K562 (cell line): ENCODE results near the gene MED14. TPM values are rescaled to one million over a fixed set of nuclear protein-coding genes. Genes with fewer than 3 reads are reported as not detected.

Experiments used
- ATAC-seq: fragments of 200-7000 bp; cut with Tn5 transposase; 3 replicates; pipeline ENCODE4 v1.9.1; 2020; ENCODE audit warnings: moderate library complexity
- BruUV-seq: library from RNA; stranded (reverse); fragments of 400-500 nt; replicated peaks from 2 replicates; lab custom pipeline; 2021; lab: Mats Ljungman, UMichigan
- CTCF ChIA-PET: fragments of 300-600 bp; formaldehyde crosslinking; extraction: SDS; loops from one replicate; lab custom pipeline; 2021; ENCODE audit warnings: low intra/inter-chr PET ratio; lab: Yijun Ruan, JAX
- POLR2A ChIA-PET: fragments of 300-600, 350-650 bp; sonication (Branson Sonifier 250); formaldehyde crosslinking; extraction: SDS; loops from one replicate; lab custom pipeline; 2021; ENCODE audit warnings: antibody characterized with exemption, inconsistent platforms; lab: Yijun Ruan, JAX
- DNase-seq, 4 experiments: peaks; one replicate each; pipeline versions ENCODE4 v3.0.0 to v3.0.0-alpha.2; 2011 to 2018; ENCODE audit warnings: low spot score in 3 of 4, mixed read lengths in 3 of 4; ENCODE audit errors: extremely low read depth in 1 of 4
- FAIRE-seq: peaks from 2 replicates; lab custom pipeline; 2011; peaks lifted over from hg19 to GRCh38; lab: Jason Lieb, UNC
- H2AFZ ChIP-seq: 2 replicates; pipeline ENCODE4 v1.6.0; 2011; ENCODE audit warnings: low read depth, low read length, control low read depth, inconsistent platforms
- H3K27ac ChIP-seq: fragments of 200-600 bp; 3 replicates; pipeline ENCODE4 v1.8.0; 2011; ENCODE audit warnings: low read depth, mild to moderate bottlenecking, control low read depth, inconsistent platforms, low read length, moderate library complexity, mixed read lengths; ENCODE audit errors: extremely low read depth
- H3K27me3 ChIP-seq, 2 experiments: fragments of 300-600 bp in 1 of 2; 2 replicates in 1 of 2; 3 replicates in 1 of 2; pipeline versions ENCODE4 v1.6.0 to v1.8.0; 2011; ENCODE audit warnings: inconsistent platforms in 2 of 2, low read length in 2 of 2, mild to moderate bottlenecking in 1 of 2, mixed read lengths in 1 of 2, moderate library complexity in 1 of 2; ENCODE audit not compliant: control insufficient read depth in 2 of 2, insufficient read depth in 2 of 2
- H3K36me3 ChIP-seq: fragments of 300-600 bp; 3 replicates; pipeline ENCODE4 v1.8.0; 2011; ENCODE audit warnings: mild to moderate bottlenecking, low read length, inconsistent platforms; ENCODE audit not compliant: control insufficient read depth, insufficient read depth
- H3K4me1 ChIP-seq, 2 experiments: fragments of 200-600 bp in 1 of 2; replicated peaks in 1 of 2; 2 replicates in 1 of 2; 3 replicates in 1 of 2; pipeline versions ENCODE4 v1.5.1 to v1.8.0; 2011; ENCODE audit warnings: inconsistent platforms in 2 of 2, low read length in 2 of 2, mild to moderate bottlenecking in 1 of 2, mixed read lengths in 1 of 2, moderate library complexity in 1 of 2; ENCODE audit not compliant: control insufficient read depth in 2 of 2, insufficient read depth in 2 of 2
- H3K4me2 ChIP-seq: 2 replicates; pipeline ENCODE4 v1.6.1; 2011; ENCODE audit warnings: low read length, control low read depth, inconsistent platforms, mixed read lengths; ENCODE audit not compliant: insufficient read depth
- H3K4me3 ChIP-seq: fragments of 200-600 bp; sonication (generic), shearing (Covaris generic); 2 replicates; pipeline ENCODE4 v1.5.1; 2016; ENCODE audit warnings: control low read depth, inconsistent platforms
- H3K79me2 ChIP-seq: fragments of 200-600 bp; 3 replicates; pipeline ENCODE4 v1.8.0; 2011; ENCODE audit warnings: low read length, inconsistent platforms; ENCODE audit not compliant: control insufficient read depth, insufficient read depth
- H3K9ac ChIP-seq, 2 experiments: 2 replicates each; pipeline versions ENCODE4 v1.6.0 to v1.6.1; 2011; ENCODE audit warnings: low read depth in 2 of 2, low read length in 2 of 2, control low read depth in 1 of 2, inconsistent platforms in 1 of 2, mild to moderate bottlenecking in 1 of 2, mixed read lengths in 1 of 2; ENCODE audit not compliant: insufficient read depth in 1 of 2
- H3K9me1 ChIP-seq: one replicate; pipeline ENCODE4 v1.6.0; 2011; ENCODE audit warnings: inconsistent platforms, mild to moderate bottlenecking, low read length, moderate library complexity; ENCODE audit not compliant: control insufficient read depth, insufficient read depth
- H3K9me3 ChIP-seq: replicated peaks from 2 replicates; pipeline ENCODE4 v1.5.1; 2011; ENCODE audit warnings: low read depth, low read length, inconsistent platforms; ENCODE audit not compliant: control insufficient read depth, insufficient read depth
- H4K20me1 ChIP-seq: replicated peaks from 2 replicates; pipeline ENCODE4 v1.6.1; 2011; ENCODE audit warnings: low read length, inconsistent platforms, mixed read lengths; ENCODE audit not compliant: control insufficient read depth, insufficient read depth
- ARID4B ChIP-seq: sonication (generic); formaldehyde crosslinking; IDR thresholded peaks from 2 replicates; pipeline ENCODE4 v1.8.0; 2022; ENCODE audit warnings: mild to moderate bottlenecking, missing genetic modification reagents
- ATF2 ChIP-seq: sonication (generic); formaldehyde crosslinking; IDR thresholded peaks from 2 replicates; pipeline ENCODE4 v1.8.1; 2022; ENCODE audit warnings: missing genetic modification reagents
- ESRRA ChIP-seq: fragments of 450-650 bp; IDR thresholded peaks from 2 replicates; pipeline ENCODE4 v1.6.1; 2014; ENCODE audit warnings: low read depth, mild to moderate bottlenecking, moderate library complexity, borderline replicate concordance
- KDM5B ChIP-seq: fragments of 200-600 bp; sonication (generic); IDR thresholded peaks from 2 replicates; pipeline ENCODE4 v1.6.1; 2012; ENCODE audit warnings: low read depth, mild to moderate bottlenecking, moderate library complexity, low read length, control low read depth, inconsistent platforms; ENCODE audit not compliant: insufficient replicate concordance
- RBM22 ChIP-seq: fragments of 200-400 bp; formaldehyde crosslinking; IDR thresholded peaks from 2 replicates; pipeline ENCODE4 v1.6.1; 2018; ENCODE audit warnings: low read length, low read depth; ENCODE audit not compliant: poor library complexity, severe bottlenecking
- SPI1 ChIP-seq: IDR thresholded peaks from 2 replicates; pipeline ENCODE4 v1.6.1; 2011; ENCODE audit warnings: low read depth, low read length, control low read depth, borderline replicate concordance
- ZBTB17 ChIP-seq: fragments of 450-650 bp; formaldehyde crosslinking; IDR thresholded peaks from 2 replicates; pipeline ENCODE4 v1.4.0; 2020; ENCODE audit warnings: mild to moderate bottlenecking
- ZFP36 ChIP-seq: fragments of 150-350 bp; IDR thresholded peaks from 2 replicates; pipeline ENCODE4 v1.6.1; 2018; ENCODE audit warnings: low read length, low read depth; ENCODE audit not compliant: partially characterized antibody
- ZFPM2 ChIP-seq: fragments of 250-450 bp; sonication (Bioruptor Pico); IDR thresholded peaks from 2 replicates; pipeline ENCODE4 v1.5.1; 2022; ENCODE audit warnings: mild to moderate bottlenecking
- WGBS: fragments of 100-300 bp; shearing (Covaris generic); methylation state at CpG from one replicate; pipeline ENCODE4 v1.1.6; 2016; ENCODE audit warnings: low coverage, mixed read lengths; ENCODE audit not compliant: insufficient coverage; ENCODE audit errors: missing lambda C conversion rate; 5-methylcytosine and 5-hydroxymethylcytosine counted together
- in situ Hi-C: fragments of 300-500 bp; cut with MboI; formaldehyde crosslinking; loops from 4 replicates; pipeline ENCODE4 v1.15.0; 2018; ENCODE audit warnings: inconsistent platforms, mixed read lengths
- intact Hi-C: fragments of 100-400 bp; cut with micrococcal nuclease; formaldehyde crosslinking; loops from 2 replicates; pipeline ENCODE4 v1.14.2; 2022
- polyA plus RNA-seq, 8 experiments: library from polyadenylated mRNA; depleted of rRNA in 4 of 8; stranded (reverse) in 5 of 8; unstranded in 3 of 8; fragments of >200 nt; fragmentation: Nextera tagmentation in 2 of 8; fragmentation: Illumina TruSeq in 1 of 8; extraction: Ambion mirVana in 2 of 8; extraction: Trizol in 1 of 8; gene quantifications; 2 replicates each; pipeline versions ENCODE4 v1.2.1 to v1.2.3, GENCODE V29; 2011 to 2014; ENCODE audit warnings: inconsistent platforms in 1 of 8, missing spikeins in 1 of 8
- total RNA-seq, 7 experiments: library from RNA; depleted of rRNA in 6 of 7; stranded (reverse); fragments of >200 nt in 6 of 7; fragmentation: Illumina TruSeq in 2 of 7; extraction: Trizol in 2 of 7; gene quantifications; 2 replicates each; pipeline versions ENCODE4 v1.2.1 to v1.2.3, GENCODE V29; 2011 to 2021; ENCODE audit warnings: low replicate concordance in 1 of 7
- TF ChIP-seq, protein P1 (sequence below): sonication (generic); formaldehyde crosslinking; IDR thresholded peaks from 2 replicates; pipeline ENCODE4 v1.8.0; 2022; ENCODE audit warnings: missing genetic modification reagents, mild to moderate bottlenecking, borderline replicate concordance
- TF ChIP-seq, protein P2 (sequence below): fragments of 200-800 bp; sonication (Bioruptor generic); IDR thresholded peaks from 2 replicates; pipeline ENCODE4 v1.6.1; 2017; ENCODE audit warnings: missing genetic modification characterization, missing compliant biosample characterization

Gene MED14
- total and polyA plus RNA-seq, 9 of the 15 experiments (the other 6 are each of a cell fraction or from before 2014, with no cell fraction given), result 9.2 to 35.3 (median 18.7) TPM

DNA sequence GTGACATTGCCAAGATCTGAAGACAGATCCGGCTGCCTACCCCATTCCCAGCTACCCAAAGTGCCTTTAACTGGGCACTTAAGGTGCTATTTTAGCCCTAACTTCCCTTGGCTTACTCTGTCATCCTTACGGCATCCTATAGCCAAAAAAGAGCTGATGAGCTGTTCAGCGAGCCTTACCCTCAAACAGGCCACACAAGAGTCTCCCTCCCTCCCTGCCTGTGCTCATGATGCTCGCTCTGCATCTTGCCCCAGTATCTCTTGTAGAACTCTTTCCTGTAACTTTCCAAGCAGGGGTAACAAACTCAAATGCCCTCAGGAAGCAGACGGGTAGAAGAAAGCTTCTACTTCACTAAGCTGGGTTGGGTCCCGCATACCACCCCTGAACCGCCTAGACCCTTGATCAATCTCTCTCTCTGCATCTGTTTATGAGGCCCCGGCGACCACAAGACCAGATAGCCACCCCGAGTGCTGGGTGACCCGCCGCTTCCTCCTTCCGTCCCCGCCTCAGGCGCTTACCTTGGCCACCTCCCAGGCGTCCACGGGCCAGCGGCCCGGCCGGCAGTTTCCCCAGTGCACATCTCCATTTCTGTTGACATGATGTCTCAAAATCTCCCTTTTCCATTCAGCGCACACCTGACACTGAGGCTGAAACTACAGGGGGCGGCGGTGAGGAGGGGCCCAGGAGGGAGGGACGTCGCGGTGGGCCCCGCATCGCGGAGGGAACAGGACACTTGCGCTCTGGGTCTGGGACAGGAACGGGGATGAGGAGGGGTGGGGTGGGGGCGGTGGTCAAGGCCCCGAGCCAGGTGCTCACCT, 88.6 kb downstream of the MED14 start:
- no peak for TF ChIP-seq ZFP36
- no peak for TF ChIP-seq ZBTB17 (CRISPR knock-in tag)
- TF ChIP-seq, protein P1, sequence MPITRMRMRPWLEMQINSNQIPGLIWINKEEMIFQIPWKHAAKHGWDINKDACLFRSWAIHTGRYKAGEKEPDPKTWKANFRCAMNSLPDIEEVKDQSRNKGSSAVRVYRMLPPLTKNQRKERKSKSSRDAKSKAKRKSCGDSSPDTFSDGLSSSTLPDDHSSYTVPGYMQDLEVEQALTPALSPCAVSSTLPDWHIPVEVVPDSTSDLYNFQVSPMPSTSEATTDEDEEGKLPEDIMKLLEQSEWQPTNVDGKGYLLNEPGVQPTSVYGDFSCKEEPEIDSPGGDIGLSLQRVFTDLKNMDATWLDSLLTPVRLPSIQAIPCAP (CRISPR knock-in tag), result no peak
- TF ChIP-seq, protein P2, sequence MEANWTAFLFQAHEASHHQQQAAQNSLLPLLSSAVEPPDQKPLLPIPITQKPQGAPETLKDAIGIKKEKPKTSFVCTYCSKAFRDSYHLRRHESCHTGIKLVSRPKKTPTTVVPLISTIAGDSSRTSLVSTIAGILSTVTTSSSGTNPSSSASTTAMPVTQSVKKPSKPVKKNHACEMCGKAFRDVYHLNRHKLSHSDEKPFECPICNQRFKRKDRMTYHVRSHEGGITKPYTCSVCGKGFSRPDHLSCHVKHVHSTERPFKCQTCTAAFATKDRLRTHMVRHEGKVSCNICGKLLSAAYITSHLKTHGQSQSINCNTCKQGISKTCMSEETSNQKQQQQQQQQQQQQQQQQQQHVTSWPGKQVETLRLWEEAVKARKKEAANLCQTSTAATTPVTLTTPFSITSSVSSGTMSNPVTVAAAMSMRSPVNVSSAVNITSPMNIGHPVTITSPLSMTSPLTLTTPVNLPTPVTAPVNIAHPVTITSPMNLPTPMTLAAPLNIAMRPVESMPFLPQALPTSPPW (CRISPR knock-in tag), result peak; percentile 38; the same call in 1 of the 2 replicates
- TF ChIP-seq ARID4B (CRISPR knock-in tag), result 0 out of 2 replicates have a peak, but pooled peaks have one; percentile 17
- TF ChIP-seq KDM5B, result peak; percentile 21
- no peak for TF ChIP-seq ATF2 (CRISPR knock-in tag)
- no peak for TF ChIP-seq ZFPM2 (CRISPR knock-in tag)
- 0 out of 2 replicates have a peak, but pooled peaks have one; percentile 15 for TF ChIP-seq SPI1
- TF ChIP-seq RBM22, result peak; percentile 92
- no peak for TF ChIP-seq ESRRA
- Histone ChIP-seq H2AFZ (peak overlapping the region; percentile 88), H3K9me3 (no peaks in the 10 kb centered on the region), H3K79me2 (peaks cover 32% of the 10 kb centered on the region), H3K9me1 (no peaks in the 10 kb centered on the region), H3K4me3 (peak overlapping the region; percentile 76), H3K4me1 (peaks cover 8 to 10% of the 10 kb centered on the region in 2 experiments; a peak in 4 of 5 replicates), H3K27ac (peak overlapping the region; percentile 57), H3K9ac (peak overlapping the region; percentile 60 to 92), H3K4me2 (peak overlapping the region; percentile 84), H3K27me3 (no peaks in the 10 kb centered on the region), H3K36me3 (peaks cover 9% of the 10 kb centered on the region; the same call in 2 of the 3 replicates), H4K20me1 (peaks cover 8% of the 10 kb centered on the region; the same call in 1 of the 2 replicates)
- ATAC-seq (peak; percentile 72), FAIRE-seq (no peak), DNase-seq (peak; percentile 48 to 72 (median 62))
- in situ Hi-C loops, result no loop called here
- WGBS, result 1% methylated on average over 20 of the region's 33 CpGs
- ChIA-PET CTCF (interaction anchor here (0.6 kb wide), 1 partner anchor 1168 kb away, joined by 3 read pairs; no protein-coding TSS in a partner anchor), POLR2A (interaction anchor here (3.2 kb wide), 1 partner anchor 102 kb away, joined by 7 read pairs; no protein-coding TSS in a partner anchor)
- intact Hi-C loops, result loop anchor here (1.0 to 10.0 kb wide), 2 partner anchors 62 to 102 kb away; partner anchors contain the start of gene ATP6AP2
- TSS peak; percentile 32 for BruUV-seq
